PFSK-1 (cell line): ENCODE data around the gene KDM5A.

Experiments used
- POLR2AphosphoS5 ChIP-seq: IDR thresholded peaks from 2 replicates; pipeline ENCODE4 v1.6.1; 2012; ENCODE audit warnings: low read depth, mild to moderate bottlenecking, control low read depth, low read length, moderate library complexity
- SIN3A ChIP-seq: IDR thresholded peaks from 2 replicates; pipeline ENCODE4 v1.6.1; 2012; ENCODE audit warnings: mild to moderate bottlenecking, low read length, moderate library complexity, borderline replicate concordance; ENCODE audit not compliant: insufficient read depth
- TAF1 ChIP-seq: IDR thresholded peaks from 2 replicates; pipeline ENCODE4 v1.6.1; 2012; ENCODE audit warnings: low read length, control low read depth, borderline replicate concordance; ENCODE audit not compliant: insufficient read depth
- TF ChIP-seq, protein P1 (sequence below), 2 experiments: IDR thresholded peaks; 2 replicates each; pipeline versions ENCODE4 v1.6.1 to v1.8.0; 2011 to 2012; ENCODE audit warnings: low read depth in 2 of 2, low read length in 2 of 2, control low read depth in 1 of 2, inconsistent platforms in 1 of 2, mild to moderate bottlenecking in 1 of 2, moderate library complexity in 1 of 2; ENCODE audit not compliant: insufficient read depth in 1 of 2

DNA sequence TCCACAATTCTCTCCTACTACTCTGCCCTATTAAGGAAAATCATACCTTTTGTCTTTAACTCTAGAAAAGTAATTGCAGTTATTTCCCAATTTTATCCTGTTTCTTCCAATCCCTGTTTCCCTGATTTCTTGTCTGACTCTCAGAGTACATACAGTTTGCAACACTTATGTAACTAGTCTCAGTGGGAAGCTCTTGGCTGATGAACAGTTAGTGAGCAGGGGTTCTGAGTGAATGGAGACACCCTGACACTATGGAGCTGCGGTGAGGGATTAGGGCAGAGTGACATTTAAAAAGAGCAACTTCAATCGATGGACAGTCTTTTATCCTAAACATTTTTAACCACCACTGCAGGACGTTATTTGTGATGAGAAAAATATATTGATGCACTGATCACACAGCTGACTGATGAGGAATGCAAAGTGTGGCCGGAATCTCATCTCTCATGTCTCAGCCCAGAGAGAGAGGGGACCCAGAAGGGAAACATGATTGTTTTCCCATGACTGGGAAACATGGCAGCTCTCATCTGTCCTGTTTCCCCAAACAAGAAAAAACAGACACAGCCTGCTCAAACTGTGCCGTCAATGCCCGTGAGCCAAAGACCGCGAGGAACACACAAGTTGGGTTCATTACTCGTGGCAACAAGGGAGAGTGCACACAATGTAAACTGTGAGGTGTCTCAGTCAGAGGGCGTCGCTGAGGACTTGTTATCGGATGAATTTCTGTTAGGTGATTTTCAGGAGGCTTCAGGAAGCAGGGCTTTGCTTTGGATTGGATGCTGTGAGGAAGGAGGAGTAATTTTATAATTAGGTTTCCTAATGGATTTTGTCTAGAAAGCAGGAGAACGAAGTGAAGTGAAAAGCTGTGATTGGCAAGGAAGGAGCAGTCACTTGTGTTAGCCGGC lies 121.3 kb downstream of the KDM5A start:
- TF ChIP-seq SIN3A (no peak), POLR2AphosphoS5 (no peak), TAF1 (no peak)
- TF ChIP-seq, protein P1, sequence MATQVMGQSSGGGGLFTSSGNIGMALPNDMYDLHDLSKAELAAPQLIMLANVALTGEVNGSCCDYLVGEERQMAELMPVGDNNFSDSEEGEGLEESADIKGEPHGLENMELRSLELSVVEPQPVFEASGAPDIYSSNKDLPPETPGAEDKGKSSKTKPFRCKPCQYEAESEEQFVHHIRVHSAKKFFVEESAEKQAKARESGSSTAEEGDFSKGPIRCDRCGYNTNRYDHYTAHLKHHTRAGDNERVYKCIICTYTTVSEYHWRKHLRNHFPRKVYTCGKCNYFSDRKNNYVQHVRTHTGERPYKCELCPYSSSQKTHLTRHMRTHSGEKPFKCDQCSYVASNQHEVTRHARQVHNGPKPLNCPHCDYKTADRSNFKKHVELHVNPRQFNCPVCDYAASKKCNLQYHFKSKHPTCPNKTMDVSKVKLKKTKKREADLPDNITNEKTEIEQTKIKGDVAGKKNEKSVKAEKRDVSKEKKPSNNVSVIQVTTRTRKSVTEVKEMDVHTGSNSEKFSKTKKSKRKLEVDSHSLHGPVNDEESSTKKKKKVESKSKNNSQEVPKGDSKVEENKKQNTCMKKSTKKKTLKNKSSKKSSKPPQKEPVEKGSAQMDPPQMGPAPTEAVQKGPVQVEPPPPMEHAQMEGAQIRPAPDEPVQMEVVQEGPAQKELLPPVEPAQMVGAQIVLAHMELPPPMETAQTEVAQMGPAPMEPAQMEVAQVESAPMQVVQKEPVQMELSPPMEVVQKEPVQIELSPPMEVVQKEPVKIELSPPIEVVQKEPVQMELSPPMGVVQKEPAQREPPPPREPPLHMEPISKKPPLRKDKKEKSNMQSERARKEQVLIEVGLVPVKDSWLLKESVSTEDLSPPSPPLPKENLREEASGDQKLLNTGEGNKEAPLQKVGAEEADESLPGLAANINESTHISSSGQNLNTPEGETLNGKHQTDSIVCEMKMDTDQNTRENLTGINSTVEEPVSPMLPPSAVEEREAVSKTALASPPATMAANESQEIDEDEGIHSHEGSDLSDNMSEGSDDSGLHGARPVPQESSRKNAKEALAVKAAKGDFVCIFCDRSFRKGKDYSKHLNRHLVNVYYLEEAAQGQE (IDR thresholded peaks at IDR 0.05; ENCODE audit: insufficient read depth in 1 of 2, low read depth in 2 of 2, low read length in 2 of 2): no peak
